ENCODE data around the gene TTPAL.

TTPAL gene

DNA sequence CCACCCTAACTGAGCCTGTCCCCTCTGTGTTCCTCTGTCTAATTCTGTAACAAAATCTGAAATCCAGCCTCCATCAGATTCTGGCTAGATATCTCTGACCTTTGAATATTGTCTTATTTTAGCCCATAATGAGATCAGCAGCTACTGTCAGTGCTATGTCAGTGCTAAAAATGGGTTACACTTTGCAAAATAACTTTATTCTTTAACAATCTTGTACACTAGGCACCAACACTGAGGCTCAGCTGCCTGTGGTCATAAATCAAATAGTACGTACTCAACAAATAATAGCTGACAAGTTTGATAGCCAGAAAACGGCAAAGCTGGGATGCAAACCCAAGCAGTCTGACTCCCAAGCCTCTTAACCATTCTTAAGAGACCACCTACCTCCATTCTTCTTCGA lies 22.1 kb downstream of the TTPAL start:
- no peak for DNase-seq (ENCODE audit: low read depth)

- no peak for DNase-seq (ENCODE audit: low read depth)
Observed at GRCh38 chr20:44500221-44500620, 24.5 kb downstream of the TTPAL start.

GRCh38 chr20:44501448-44501847 lies 25.8 kb downstream of the TTPAL start:
- no peak for DNase-seq (ENCODE audit: low read depth)

DNA sequence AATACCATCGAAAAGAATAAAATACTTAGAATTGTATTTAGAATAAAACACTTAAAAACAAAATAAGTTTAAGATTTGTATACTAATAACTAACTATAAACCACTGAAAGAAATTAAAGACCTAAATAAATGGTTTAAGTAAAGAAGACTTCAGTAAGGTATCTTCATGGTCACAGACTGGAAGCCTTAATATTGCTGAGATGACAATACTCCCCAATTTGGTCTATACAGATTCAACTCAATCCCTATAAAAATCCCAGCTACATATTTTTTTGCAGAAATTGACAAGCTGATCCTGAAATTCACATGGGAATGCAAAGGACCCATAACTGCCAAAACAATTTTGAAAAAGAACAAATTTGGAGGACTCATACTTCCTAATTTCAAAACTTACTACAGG lies 27.3 kb downstream of the TTPAL start:
- no peak for DNase-seq (ENCODE audit: low read depth)

- no peak for DNase-seq (ENCODE audit: low read depth)
Observed at GRCh38 chr20:44504402-44505307, 29.0 kb downstream of the TTPAL start.

- no peak for DNase-seq (ENCODE audit: low read depth)
Observed at GRCh38 chr20:44509762-44510161, 34.1 kb downstream of the TTPAL start.

- DNase-seq (ENCODE audit: low read depth), result no peak
Observed at GRCh38 chr20:44513871-44514270, 38.2 kb downstream of the TTPAL start.

- DNase-seq (ENCODE audit: low read depth), result no peak
Observed at GRCh38 chr20:44516491-44516890, 40.8 kb downstream of the TTPAL start.

GRCh38 chr20:44517454-44517853 lies 41.8 kb downstream of the TTPAL start:
- DNase-seq (ENCODE audit: low read depth), result no peak

- no peak for DNase-seq (ENCODE audit: low read depth)
Observed at GRCh38 chr20:44518248-44518647, 42.6 kb downstream of the TTPAL start.

GRCh38 chr20:44520881-44521280 lies 45.2 kb downstream of the TTPAL start:
- DNase-seq (ENCODE audit: low read depth), result no peak

- peak; percentile 94 for DNase-seq (ENCODE audit: low read depth)
Observed at GRCh38 chr20:44521484-44522481, 46.1 kb downstream of the TTPAL start, which contains the start of gene SERINC3. Gene SERINC3, minus strand, starts transcription at chr20:44522070. Its CDS starts 119 bp downstream, at chr20:44521951.

DNA sequence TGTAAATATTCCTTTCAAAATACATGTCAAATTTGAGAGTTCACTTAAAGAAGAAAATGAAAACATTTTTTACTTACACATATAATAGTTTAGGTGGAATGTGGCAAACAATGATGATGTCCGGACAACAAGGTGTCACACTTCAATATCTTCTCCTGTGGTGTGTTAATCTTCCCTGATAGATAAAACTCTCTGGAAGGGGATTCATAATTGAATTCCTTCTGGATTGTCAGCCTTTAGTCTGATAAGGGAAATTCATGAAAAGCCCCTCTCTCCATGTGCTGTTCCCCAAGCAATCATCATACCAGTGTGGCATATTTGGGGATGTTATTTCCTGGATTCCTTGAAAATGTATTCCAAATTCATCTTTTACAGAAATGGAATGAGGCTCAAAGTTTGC lies 47.2 kb downstream of the TTPAL start:
- DNase-seq (ENCODE audit: low read depth), result no peak

- no peak for DNase-seq (ENCODE audit: low read depth)
Observed at GRCh38 chr20:44523746-44524145, 48.1 kb downstream of the TTPAL start.

GRCh38 chr20:44526129-44526528 lies 50.5 kb downstream of the TTPAL start:
- DNase-seq (ENCODE audit: low read depth), result no peak

- no peak for DNase-seq (ENCODE audit: low read depth)
Observed at GRCh38 chr20:44527716-44528199, 52.1 kb downstream of the TTPAL start.

DNA sequence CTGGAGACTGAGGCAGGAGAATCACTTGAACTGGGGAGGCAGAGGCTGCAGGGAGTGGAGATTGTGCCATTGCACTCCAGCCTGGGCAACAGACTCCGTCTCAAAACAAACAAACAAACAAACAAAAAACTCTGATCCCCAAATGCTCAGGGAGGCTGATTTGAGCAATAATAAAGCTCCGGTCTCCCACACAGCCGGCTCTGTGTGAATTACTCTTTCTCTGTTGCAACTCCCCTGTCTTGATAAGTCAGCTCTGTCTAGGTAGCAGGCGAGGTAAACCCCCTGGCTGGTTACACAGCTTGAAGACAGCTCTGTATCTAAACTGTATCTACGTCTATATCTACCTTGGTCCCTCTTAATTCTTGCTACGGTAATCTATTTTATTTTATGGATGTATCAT lies 52.6 kb downstream of the TTPAL start:
- DNase-seq (ENCODE audit: low read depth), result no peak

GRCh38 chr20:44532259-44532980 lies 56.7 kb downstream of the TTPAL start:
- DNase-seq (ENCODE audit: low read depth), result no peak

- DNase-seq (ENCODE audit: low read depth), result no peak
Observed at GRCh38 chr20:44532981-44533331, 57.3 kb downstream of the TTPAL start.

DNA sequence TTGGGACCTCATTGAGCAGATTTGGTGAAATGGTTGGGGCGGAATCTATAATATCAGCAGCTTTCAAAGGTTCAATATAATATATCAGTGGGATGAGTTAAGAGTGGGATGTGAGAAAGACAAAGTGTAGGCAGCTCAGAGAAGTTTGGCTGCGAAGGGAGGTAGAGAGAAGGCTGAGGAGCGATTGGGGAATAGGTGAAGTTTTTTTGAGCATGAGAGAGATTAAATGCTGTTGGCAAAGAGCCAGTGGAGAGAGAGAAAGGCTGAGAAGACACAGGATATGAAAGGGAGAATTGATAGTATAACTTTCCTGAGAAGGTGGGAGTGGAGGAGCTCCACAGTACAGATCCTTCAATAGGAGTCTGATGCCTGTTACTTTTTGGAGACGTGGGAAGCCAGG lies 58.3 kb downstream of the TTPAL start:
- no peak for DNase-seq (ENCODE audit: low read depth)

DNA sequence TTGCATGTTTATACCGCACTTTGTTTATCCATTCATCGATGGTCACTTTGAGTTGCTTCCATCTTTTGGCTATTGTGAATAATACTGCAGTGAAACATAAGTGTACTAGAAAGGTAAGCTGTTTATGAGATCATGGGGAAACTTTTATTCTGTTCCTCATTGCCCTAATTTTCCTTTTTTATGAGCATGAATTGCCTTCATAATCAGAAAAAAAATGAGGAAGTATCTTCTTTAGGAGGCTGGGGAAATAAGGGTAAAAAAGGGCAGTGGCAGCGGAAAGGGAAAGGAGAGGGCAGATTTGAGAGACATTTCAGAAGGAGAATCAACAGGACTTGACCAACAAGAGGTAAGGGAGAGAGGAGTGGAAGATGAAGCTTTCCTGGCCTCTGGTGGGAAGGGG lies 60.5 kb downstream of the TTPAL start:
- DNase-seq (ENCODE audit: low read depth), result no peak

GRCh38 chr20:44537993-44538392 lies 62.3 kb downstream of the TTPAL start:
- DNase-seq (ENCODE audit: low read depth), result no peak

Data from stimulated activated CD4-positive, alpha-beta T cell treated with anti-CD3 and anti-CD28 coated beads, Interleukin-2, amount 100 ng/mL, for 4 hours (primary cell).